Activated CD4-positive, alpha-beta T cell treated with anti-CD3 and anti-CD28 coated beads, Interleukin-2, amount 10 ng/mL, durations not matched to agents 7 days and 5 days (primary cell): ENCODE results near the gene R3HDML. TPM values are rescaled to one million over a fixed set of nuclear protein-coding genes. Genes with fewer than 3 reads are reported as not detected.

Source experiments
- CTCF ChIA-PET: fragments of 350-600 bp; sonication (Branson Sonifier 250); formaldehyde crosslinking; loops from one replicate; lab custom pipeline; 2021; ENCODE audit warnings: antibody characterized with exemption; lab: Charles Lee
- POLR2A ChIA-PET: fragments of 350-600 bp; sonication (Branson Sonifier 250); formaldehyde crosslinking; loops from one replicate; lab custom pipeline; 2021; ENCODE audit warnings: antibody characterized with exemption; lab: Charles Lee
- DNase-seq: peaks from one replicate; pipeline ENCODE4 v3.0.0-alpha.2; 2020
- H3K27ac Mint-ChIP-seq: one replicate; pipeline ENCODE4 v1.8.0; 2021; ENCODE audit warnings: mild to moderate bottlenecking, moderate library complexity, mixed read lengths
- H3K27me3 Mint-ChIP-seq: one replicate; pipeline ENCODE4 v1.8.0; 2021; ENCODE audit warnings: mixed read lengths
- H3K36me3 Mint-ChIP-seq: one replicate; pipeline ENCODE4 v1.8.0; 2021; ENCODE audit warnings: low read depth, mixed read lengths
- H3K4me1 Mint-ChIP-seq: one replicate; pipeline ENCODE4 v1.8.0; 2021; ENCODE audit warnings: mixed read lengths
- H3K4me3 Mint-ChIP-seq: one replicate; pipeline ENCODE4 v1.8.0; 2021; ENCODE audit warnings: mild to moderate bottlenecking, moderate library complexity, mixed read lengths
- H3K9me3 Mint-ChIP-seq: one replicate; pipeline ENCODE4 v1.8.0; 2021; ENCODE audit warnings: mixed read lengths
- total RNA-seq, 2 experiments: library from RNA; stranded (reverse); gene quantifications; one replicate each; pipeline ENCODE4 v1.2.3, GENCODE V29; 2021

Gene R3HDML
- total RNA-seq, 2 experiments from 2014 or later: not detected

GRCh38 chr20:44357020-44357419, 20.2 kb downstream of the R3HDML start:
- CTCF ChIA-PET: no interaction called here

GRCh38 chr20:44357555-44358125, 20.8 kb downstream of the R3HDML start:
- H3K36me3 Mint-ChIP-seq: no peaks in the 10 kb centered on the region
- DNase-seq: no peak
- H3K27ac Mint-ChIP-seq: no peak overlapping the region
- ChIA-PET CTCF (interaction anchor here (0.6 kb wide), 1 partner anchor 1683 kb away, joined by 5 read pairs; no protein-coding TSS in a partner anchor), POLR2A (interaction anchor here (0.6 kb wide), 1 partner anchor 43 kb away, joined by 3 read pairs; no protein-coding TSS in a partner anchor)
- no peak overlapping the region for H3K4me3 Mint-ChIP-seq
- no peaks in the 10 kb centered on the region for H3K9me3 Mint-ChIP-seq
- no peaks in the 10 kb centered on the region for H3K4me1 Mint-ChIP-seq
- peaks cover 6% of the 10 kb centered on the region for H3K27me3 Mint-ChIP-seq

More at GRCh38 chr20:44357020-44357419, 20.2 kb downstream of the R3HDML start:
- POLR2A ChIA-PET: no interaction called here
- no peaks in the 10 kb centered on the region for H3K4me1 Mint-ChIP-seq
- no peaks in the 10 kb centered on the region for H3K9me3 Mint-ChIP-seq
- H3K27me3 Mint-ChIP-seq: peaks cover 6% of the 10 kb centered on the region
- no peaks in the 10 kb centered on the region for H3K36me3 Mint-ChIP-seq
- H3K4me3 Mint-ChIP-seq: no peak overlapping the region
- H3K27ac Mint-ChIP-seq: no peak overlapping the region
- no peak for DNase-seq

GRCh38 chr20:44358776-44359175, 21.9 kb downstream of the R3HDML start:
- Mint-ChIP-seq H3K27ac (no peak overlapping the region), H3K4me3 (no peak overlapping the region), H3K36me3 (no peaks in the 10 kb centered on the region), H3K9me3 (no peaks in the 10 kb centered on the region), H3K4me1 (no peaks in the 10 kb centered on the region), H3K27me3 (peaks cover 6% of the 10 kb centered on the region)
- POLR2A ChIA-PET: no interaction called here
- CTCF ChIA-PET: no interaction called here
- DNase-seq: no peak

- no peak overlapping the region for H3K4me3 Mint-ChIP-seq
- H3K9me3 Mint-ChIP-seq: no peaks in the 10 kb centered on the region
- H3K4me1 Mint-ChIP-seq: no peaks in the 10 kb centered on the region
- DNase-seq: no peak
- no peak overlapping the region for H3K27ac Mint-ChIP-seq
- ChIA-PET CTCF (no interaction called here), POLR2A (no interaction called here)
- peaks cover 6% of the 10 kb centered on the region for H3K27me3 Mint-ChIP-seq
- no peaks in the 10 kb centered on the region for H3K36me3 Mint-ChIP-seq
Measured at GRCh38 chr20:44360221-44360620, 23.4 kb downstream of the R3HDML start.

- ChIA-PET CTCF (no interaction called here), POLR2A (no interaction called here)
- Mint-ChIP-seq H3K27me3 (peaks cover 6% of the 10 kb centered on the region), H3K9me3 (no peaks in the 10 kb centered on the region), H3K27ac (no peak overlapping the region), H3K36me3 (no peaks in the 10 kb centered on the region), H3K4me3 (no peak overlapping the region), H3K4me1 (no peaks in the 10 kb centered on the region)
- no peak for DNase-seq
Measured at GRCh38 chr20:44361021-44361420, 24.2 kb downstream of the R3HDML start.

- H3K27ac Mint-ChIP-seq: no peak overlapping the region
- H3K27me3 Mint-ChIP-seq: peaks cover 6% of the 10 kb centered on the region
- CTCF ChIA-PET: no interaction called here
- no peak for DNase-seq
- H3K9me3 Mint-ChIP-seq: no peaks in the 10 kb centered on the region
- POLR2A ChIA-PET: no interaction called here
- H3K36me3 Mint-ChIP-seq: no peaks in the 10 kb centered on the region
- H3K4me3 Mint-ChIP-seq: no peak overlapping the region
- H3K4me1 Mint-ChIP-seq: no peaks in the 10 kb centered on the region
Measured at GRCh38 chr20:44362466-44362940, 25.7 kb downstream of the R3HDML start.

GRCh38 chr20:44364068-44364467, 27.2 kb downstream of the R3HDML start:
- ChIA-PET POLR2A (no interaction called here), CTCF (no interaction called here)
- no peak for DNase-seq
- H3K9me3 Mint-ChIP-seq: no peaks in the 10 kb centered on the region
- H3K36me3 Mint-ChIP-seq: no peaks in the 10 kb centered on the region
- no peaks in the 10 kb centered on the region for H3K4me1 Mint-ChIP-seq
- peaks cover 6% of the 10 kb centered on the region for H3K27me3 Mint-ChIP-seq
- H3K27ac Mint-ChIP-seq: no peak overlapping the region
- no peak overlapping the region for H3K4me3 Mint-ChIP-seq

GRCh38 chr20:44364780-44365179, 27.9 kb downstream of the R3HDML start:
- ChIA-PET POLR2A (no interaction called here), CTCF (no interaction called here)
- Mint-ChIP-seq H3K4me1 (no peaks in the 10 kb centered on the region), H3K27ac (no peak overlapping the region), H3K4me3 (no peak overlapping the region), H3K9me3 (no peaks in the 10 kb centered on the region), H3K36me3 (no peaks in the 10 kb centered on the region), H3K27me3 (peaks cover 6% of the 10 kb centered on the region)
- no peak for DNase-seq

- Mint-ChIP-seq H3K4me1 (no peaks in the 10 kb centered on the region), H3K9me3 (no peaks in the 10 kb centered on the region)
Measured at GRCh38 chr20:44367746-44368145, 30.9 kb downstream of the R3HDML start.

GRCh38 chr20:44370639-44371218, 33.9 kb downstream of the R3HDML start:
- DNase-seq: no peak
- Mint-ChIP-seq H3K9me3 (no peaks in the 10 kb centered on the region), H3K36me3 (no peaks in the 10 kb centered on the region), H3K4me1 (no peaks in the 10 kb centered on the region), H3K27ac (no peak overlapping the region), H3K27me3 (peaks cover 12% of the 10 kb centered on the region), H3K4me3 (no peak overlapping the region)
- CTCF ChIA-PET: no interaction called here
- POLR2A ChIA-PET: no interaction called here

More at GRCh38 chr20:44367746-44368145, 30.9 kb downstream of the R3HDML start:
- Mint-ChIP-seq H3K36me3 (no peaks in the 10 kb centered on the region), H3K4me3 (no peak overlapping the region), H3K27ac (no peak overlapping the region), H3K27me3 (peaks cover 2% of the 10 kb centered on the region)
- CTCF ChIA-PET: no interaction called here
- no peak for DNase-seq
- POLR2A ChIA-PET: no interaction called here

- Mint-ChIP-seq H3K4me1 (peaks cover 2% of the 10 kb centered on the region), H3K27ac (no peak overlapping the region), H3K4me3 (no peak overlapping the region), H3K36me3 (no peaks in the 10 kb centered on the region), H3K27me3 (peaks cover 9% of the 10 kb centered on the region), H3K9me3 (no peaks in the 10 kb centered on the region)
- no peak for DNase-seq
- CTCF ChIA-PET: interaction anchor here (1.5 kb wide), 1 partner anchor 164 kb away, joined by 4 read pairs; no protein-coding TSS in a partner anchor
- POLR2A ChIA-PET: no interaction called here
Measured at GRCh38 chr20:44382641-44383040, 45.8 kb downstream of the R3HDML start.

- peak; percentile 87 for DNase-seq
- Mint-ChIP-seq H3K4me3 (no peak overlapping the region), H3K4me1 (peaks cover 12% of the 10 kb centered on the region), H3K36me3 (no peaks in the 10 kb centered on the region), H3K9me3 (no peaks in the 10 kb centered on the region), H3K27me3 (peaks cover 12% of the 10 kb centered on the region), H3K27ac (no peak overlapping the region)
- ChIA-PET POLR2A (no interaction called here), CTCF (interaction anchor here (0.8 to 1.9 kb wide), 6 partner anchors 10 to 226 kb away, joined by 3 to 8 read pairs (median 4); no protein-coding TSS in a partner anchor)
Measured at GRCh38 chr20:44384423-44385027, 47.7 kb downstream of the R3HDML start.

- Mint-ChIP-seq H3K27me3 (peaks cover 4% of the 10 kb centered on the region), H3K36me3 (no peaks in the 10 kb centered on the region), H3K27ac (no peak overlapping the region), H3K4me1 (peaks cover 12% of the 10 kb centered on the region), H3K4me3 (no peak overlapping the region), H3K9me3 (no peaks in the 10 kb centered on the region)
- DNase-seq: peak; percentile 80
- POLR2A ChIA-PET: no interaction called here
- CTCF ChIA-PET: interaction anchor here (1.0 to 1.3 kb wide), 3 partner anchors 73 to 229 kb away, joined by 3 to 4 read pairs (median 3); no protein-coding TSS in a partner anchor
Measured at GRCh38 chr20:44388466-44389023, 51.7 kb downstream of the R3HDML start.
